ENCODE data around the gene DIAPH2.
"Not testable (repeated sequence)": the region's sequence is repeated elsewhere in the genome, so short reads cannot be mapped to it uniquely, and the experiment has no call there.

The DIAPH2 gene

GRCh38 chrX:96714393-96714792 is 29.8 kb downstream of the DIAPH2 start:
- in situ Hi-C loops (cut with MboI; ENCODE audit: low sequenced_read_pairs): not testable (repeated sequence)

GRCh38 chrX:96715481-96715880 is 30.8 kb downstream of the DIAPH2 start:
- in situ Hi-C loops (cut with MboI; ENCODE audit: low sequenced_read_pairs): no loop called here

GRCh38 chrX:96719161-96719875 is 34.7 kb downstream of the DIAPH2 start:
- in situ Hi-C loops (cut with MboI; ENCODE audit: low sequenced_read_pairs): no loop called here

DNA sequence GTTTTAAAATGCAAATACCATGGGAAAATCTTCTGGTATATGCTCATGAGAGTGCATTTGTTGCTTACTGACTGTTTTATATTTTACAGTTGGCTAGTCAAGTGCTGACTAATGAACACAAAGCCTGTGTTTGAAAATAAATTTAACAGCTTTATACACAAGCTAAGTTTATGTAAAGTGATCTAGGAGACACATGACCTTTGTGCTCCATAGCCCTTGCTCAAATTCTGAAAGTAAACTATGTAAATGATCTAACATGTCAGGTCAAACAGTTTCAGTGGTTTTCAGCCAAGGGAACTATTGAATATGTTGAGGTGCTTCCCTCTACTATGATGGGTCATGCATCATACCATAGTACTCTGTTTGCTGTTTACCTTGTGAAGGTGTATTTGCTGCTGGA is 36.7 kb downstream of the DIAPH2 start:
- in situ Hi-C loops (cut with MboI; ENCODE audit: low sequenced_read_pairs): no loop called here

DNA sequence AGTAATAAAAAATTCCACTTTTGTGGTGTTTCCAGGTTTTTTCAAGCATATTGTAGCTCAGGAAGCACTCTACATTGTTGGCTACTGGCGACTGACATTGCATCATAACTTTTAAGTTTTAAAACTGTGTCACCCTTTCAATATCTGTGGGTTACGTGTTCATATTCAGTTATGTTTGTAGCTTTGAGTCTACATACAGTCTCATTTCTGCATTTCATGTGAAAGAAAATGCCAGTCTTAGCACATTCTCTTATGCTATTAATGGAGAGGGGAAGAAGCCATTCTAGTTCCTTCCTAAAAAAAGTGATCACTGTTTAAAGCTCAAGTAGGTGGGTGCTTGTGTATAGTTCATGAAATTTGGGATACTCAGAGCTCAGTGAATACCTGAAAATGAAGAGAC is 38.1 kb downstream of the DIAPH2 start:
- in situ Hi-C loops (cut with MboI; ENCODE audit: low sequenced_read_pairs): no loop called here

- in situ Hi-C loops (cut with MboI; ENCODE audit: low sequenced_read_pairs): no loop called here
These were observed 44.4 kb downstream of the DIAPH2 start for GRCh38 chrX:96729053-96729452.

GRCh38 chrX:96729868-96730643 is 45.4 kb downstream of the DIAPH2 start:
- in situ Hi-C loops (cut with MboI; ENCODE audit: low sequenced_read_pairs): no loop called here

DNA sequence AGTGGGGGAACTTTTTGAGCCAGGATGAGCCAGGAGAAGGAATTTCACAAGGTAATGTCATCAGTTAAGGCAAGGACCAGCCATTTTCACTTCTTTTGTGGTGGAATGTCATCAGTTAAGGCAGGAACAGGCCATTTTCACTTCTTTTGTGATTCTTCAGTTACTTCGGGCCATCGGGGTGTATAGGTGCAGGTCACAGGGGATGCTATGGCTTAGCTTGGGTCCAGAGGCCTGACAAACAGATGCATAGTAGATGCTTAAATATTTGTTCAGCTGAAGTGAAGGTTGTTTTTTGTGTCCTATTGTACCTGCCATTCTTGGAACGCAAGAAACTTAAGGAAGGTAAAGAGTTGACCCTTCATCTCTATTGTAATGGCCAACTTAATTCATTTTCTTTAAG is 46.4 kb downstream of the DIAPH2 start:
- in situ Hi-C loops (cut with MboI; ENCODE audit: low sequenced_read_pairs): not testable (repeated sequence)

DNA sequence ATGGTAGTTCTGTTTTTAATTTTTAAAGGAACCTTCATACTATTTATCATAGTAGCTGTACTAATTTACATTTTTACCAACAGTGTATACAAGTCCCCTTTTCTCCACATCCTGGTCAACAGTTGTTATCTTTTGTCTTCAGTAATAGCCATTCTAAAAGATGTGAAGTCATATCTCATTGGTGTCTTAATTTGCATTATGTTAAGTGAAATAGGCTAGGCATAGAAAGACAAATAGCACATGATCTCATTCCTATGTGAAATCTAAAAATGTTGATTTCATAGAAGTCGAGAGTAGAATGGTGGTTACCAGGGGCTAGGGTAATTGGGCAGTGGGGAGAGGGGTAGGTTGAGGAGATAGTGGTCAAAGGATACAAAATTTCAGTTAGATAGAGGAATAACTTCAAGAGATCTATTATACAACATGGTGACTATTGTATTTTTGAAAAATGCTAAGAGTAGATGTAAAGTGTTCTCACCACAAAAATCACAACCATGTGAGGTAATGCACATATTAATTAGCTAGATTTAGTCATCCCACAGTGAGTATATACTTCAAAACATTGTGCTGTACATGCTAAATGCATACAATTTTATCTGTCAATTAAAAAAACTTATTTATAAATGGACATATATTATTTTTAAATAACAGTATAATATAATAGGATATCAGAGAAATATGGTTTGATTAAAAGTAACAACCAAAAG is 58.9 kb downstream of the DIAPH2 start:
- in situ Hi-C loops (cut with MboI; ENCODE audit: low sequenced_read_pairs): no loop called here

- in situ Hi-C loops (cut with MboI; ENCODE audit: low sequenced_read_pairs): no loop called here
These were observed 68.1 kb downstream of the DIAPH2 start for GRCh38 chrX:96752781-96753180.

GRCh38 chrX:96753230-96753629 is 68.6 kb downstream of the DIAPH2 start:
- in situ Hi-C loops (cut with MboI; ENCODE audit: low sequenced_read_pairs): no loop called here

GRCh38 chrX:96756491-96756890 is 71.8 kb downstream of the DIAPH2 start:
- in situ Hi-C loops (cut with MboI; ENCODE audit: low sequenced_read_pairs): no loop called here

GRCh38 chrX:96761566-96761965 is 76.9 kb downstream of the DIAPH2 start:
- in situ Hi-C loops (cut with MboI; ENCODE audit: low sequenced_read_pairs): no loop called here

DNA sequence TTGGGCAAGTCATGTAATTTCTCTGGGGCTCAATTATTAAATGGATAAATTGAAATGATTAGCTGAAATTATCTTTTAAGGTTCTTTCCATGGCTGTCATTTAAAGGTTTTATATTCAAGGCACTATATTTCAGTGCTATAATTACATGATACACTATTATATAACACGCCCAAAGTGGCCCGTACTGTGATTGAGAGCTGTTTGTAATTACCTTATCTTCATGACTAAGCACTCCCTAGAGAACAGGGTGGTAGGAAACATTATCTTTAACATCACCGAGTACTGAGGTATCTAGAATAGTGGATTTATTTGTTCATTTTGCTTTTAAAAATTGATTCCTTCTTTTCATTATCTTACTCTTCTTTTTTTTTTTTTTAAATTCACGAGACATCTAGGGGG is 79.0 kb downstream of the DIAPH2 start:
- in situ Hi-C loops (cut with MboI; ENCODE audit: low sequenced_read_pairs): no loop called here

DNA sequence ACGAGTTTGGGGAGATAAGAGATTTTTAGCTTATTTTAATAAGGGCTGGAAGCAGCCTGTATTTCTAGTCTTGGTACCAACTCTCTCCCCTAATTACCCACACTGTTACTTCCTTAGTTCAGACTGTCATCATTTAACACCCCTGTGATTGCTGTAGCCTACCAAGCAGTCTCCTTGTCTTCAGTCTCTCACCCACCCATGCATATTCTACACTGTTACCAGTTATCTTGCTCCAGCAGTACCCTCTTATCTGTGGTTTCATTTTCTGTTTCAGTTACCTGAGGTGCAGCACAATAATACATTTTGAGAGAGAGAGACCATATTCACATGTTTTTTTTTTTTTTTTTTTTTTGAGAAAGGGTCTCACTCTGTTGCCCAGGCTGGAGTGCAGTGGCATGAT is 80.2 kb downstream of the DIAPH2 start:
- in situ Hi-C loops (cut with MboI; ENCODE audit: low sequenced_read_pairs): no loop called here

DNA sequence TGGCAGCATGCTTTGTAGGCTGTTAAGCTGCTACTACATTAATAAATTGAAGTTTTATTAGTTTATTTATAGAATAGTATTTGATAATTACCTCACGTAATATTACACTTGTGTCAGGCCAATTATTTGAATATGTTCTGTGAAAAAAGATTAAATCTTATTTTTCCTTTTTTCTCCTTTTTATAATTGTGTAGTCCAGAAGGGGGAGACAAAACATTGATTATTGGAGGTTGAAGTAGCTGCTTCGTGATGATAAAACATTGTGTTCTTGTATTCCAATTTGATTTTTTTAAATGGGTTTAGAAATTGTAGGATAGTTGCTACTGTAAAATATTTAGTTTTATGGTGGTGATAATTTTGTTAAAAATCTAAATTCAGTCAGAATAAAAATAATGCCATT is 85.7 kb downstream of the DIAPH2 start:
- in situ Hi-C loops (cut with MboI; ENCODE audit: low sequenced_read_pairs): no loop called here

- in situ Hi-C loops (cut with MboI; ENCODE audit: low sequenced_read_pairs): no loop called here
These were observed 86.8 kb downstream of the DIAPH2 start for GRCh38 chrX:96771486-96771885.

- in situ Hi-C loops (cut with MboI; ENCODE audit: low sequenced_read_pairs): no loop called here
These were observed 89.5 kb downstream of the DIAPH2 start for GRCh38 chrX:96774116-96774515.

GRCh38 chrX:96776966-96777365 is 92.3 kb downstream of the DIAPH2 start:
- in situ Hi-C loops (cut with MboI; ENCODE audit: low sequenced_read_pairs): no loop called here

GRCh38 chrX:96791559-96791958 is 106.9 kb downstream of the DIAPH2 start:
- in situ Hi-C loops (cut with MboI; ENCODE audit: low sequenced_read_pairs): no loop called here

- in situ Hi-C loops (cut with MboI; ENCODE audit: low sequenced_read_pairs): no loop called here
These were observed 107.4 kb downstream of the DIAPH2 start for GRCh38 chrX:96792047-96792446.

DNA sequence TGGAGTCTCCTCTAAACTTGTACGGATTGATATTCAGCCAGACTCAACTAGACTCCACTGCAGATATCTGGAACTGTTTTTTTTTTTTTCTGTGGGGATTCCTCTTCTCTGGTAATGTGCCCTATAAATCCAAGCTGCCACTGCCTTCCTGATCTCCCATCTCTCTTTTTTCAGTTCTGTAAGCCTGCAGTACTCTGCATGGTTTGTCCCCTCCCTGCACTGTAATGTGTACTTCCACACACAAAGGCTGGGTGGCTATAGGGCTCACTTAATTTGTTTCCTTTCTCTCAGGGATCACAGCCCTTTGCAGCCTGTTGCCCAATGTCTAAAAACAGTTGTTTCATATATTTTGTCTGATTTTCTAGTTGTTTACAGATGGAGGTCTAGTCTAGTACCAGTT is 114.3 kb downstream of the DIAPH2 start:
- in situ Hi-C loops (cut with MboI; ENCODE audit: low sequenced_read_pairs): no loop called here
